WERI-Rb-1 (cell line): ENCODE results near the gene CLOCK.

Source experiments
- DNase-seq: peaks from one replicate; pipeline ENCODE4 v3.0.0-alpha.2; 2020
- H3K27ac ChIP-seq: fragments of 250-450 bp; sonication (Bioruptor Pico); 2 replicates; pipeline ENCODE4 v1.5.1; 2020; ENCODE audit warnings: mild to moderate bottlenecking, moderate library complexity
- H3K27me3 ChIP-seq: fragments of 250-450 bp; sonication (Bioruptor Pico); 2 replicates; pipeline ENCODE4 v1.5.1; 2021; ENCODE audit warnings: mild to moderate bottlenecking, low read depth, moderate library complexity; ENCODE audit not compliant: insufficient read depth, severe bottlenecking
- H3K36me3 ChIP-seq: fragments of 250-450 bp; sonication (Bioruptor Pico); 2 replicates; pipeline ENCODE4 v1.5.1; 2020; ENCODE audit warnings: mild to moderate bottlenecking, moderate library complexity
- H3K4me3 ChIP-seq: 2 replicates; pipeline ENCODE4 v1.5.1; 2011; ENCODE audit warnings: low read depth, mild to moderate bottlenecking, control low read depth, low read length
- H3K9me3 ChIP-seq: fragments of 250-450 bp; sonication (Bioruptor Pico); 2 replicates; pipeline ENCODE4 v1.5.1; 2021; ENCODE audit warnings: mild to moderate bottlenecking, moderate library complexity; ENCODE audit not compliant: severe bottlenecking
- TF ChIP-seq, protein P1 (sequence below): IDR thresholded peaks from 2 replicates; pipeline ENCODE4 v1.5.1; 2011; ENCODE audit warnings: low read depth, mild to moderate bottlenecking, control low read depth, inconsistent platforms, low read length

The CLOCK gene

DNA sequence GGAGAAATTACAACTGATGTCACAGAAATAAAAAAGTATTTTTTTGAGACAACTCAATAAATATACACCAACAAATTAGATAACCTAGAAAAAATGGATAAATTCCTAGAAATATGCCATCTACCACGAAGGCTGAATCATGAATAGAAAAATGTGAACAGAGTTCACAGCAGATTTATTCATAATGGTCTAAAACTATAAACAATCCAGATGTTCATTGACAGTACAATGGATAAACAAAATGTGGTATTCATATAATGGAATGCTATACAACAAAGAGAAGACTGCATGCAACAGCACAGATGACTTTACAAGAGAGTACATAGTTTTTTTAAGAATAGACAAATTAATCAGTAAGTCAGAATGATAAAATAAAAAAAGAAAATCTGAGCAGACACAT is 55.2 kb downstream of the CLOCK start:
- TF ChIP-seq, protein P1, sequence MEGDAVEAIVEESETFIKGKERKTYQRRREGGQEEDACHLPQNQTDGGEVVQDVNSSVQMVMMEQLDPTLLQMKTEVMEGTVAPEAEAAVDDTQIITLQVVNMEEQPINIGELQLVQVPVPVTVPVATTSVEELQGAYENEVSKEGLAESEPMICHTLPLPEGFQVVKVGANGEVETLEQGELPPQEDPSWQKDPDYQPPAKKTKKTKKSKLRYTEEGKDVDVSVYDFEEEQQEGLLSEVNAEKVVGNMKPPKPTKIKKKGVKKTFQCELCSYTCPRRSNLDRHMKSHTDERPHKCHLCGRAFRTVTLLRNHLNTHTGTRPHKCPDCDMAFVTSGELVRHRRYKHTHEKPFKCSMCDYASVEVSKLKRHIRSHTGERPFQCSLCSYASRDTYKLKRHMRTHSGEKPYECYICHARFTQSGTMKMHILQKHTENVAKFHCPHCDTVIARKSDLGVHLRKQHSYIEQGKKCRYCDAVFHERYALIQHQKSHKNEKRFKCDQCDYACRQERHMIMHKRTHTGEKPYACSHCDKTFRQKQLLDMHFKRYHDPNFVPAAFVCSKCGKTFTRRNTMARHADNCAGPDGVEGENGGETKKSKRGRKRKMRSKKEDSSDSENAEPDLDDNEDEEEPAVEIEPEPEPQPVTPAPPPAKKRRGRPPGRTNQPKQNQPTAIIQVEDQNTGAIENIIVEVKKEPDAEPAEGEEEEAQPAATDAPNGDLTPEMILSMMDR, result no peak
- no peak for DNase-seq
- no peak overlapping the region for H3K27ac ChIP-seq
- no peak overlapping the region for H3K4me3 ChIP-seq
- peaks cover 21% of the 10 kb centered on the region for H3K36me3 ChIP-seq
- H3K9me3 ChIP-seq, result no peaks in the 10 kb centered on the region
- H3K27me3 ChIP-seq, result no peaks in the 10 kb centered on the region

DNA sequence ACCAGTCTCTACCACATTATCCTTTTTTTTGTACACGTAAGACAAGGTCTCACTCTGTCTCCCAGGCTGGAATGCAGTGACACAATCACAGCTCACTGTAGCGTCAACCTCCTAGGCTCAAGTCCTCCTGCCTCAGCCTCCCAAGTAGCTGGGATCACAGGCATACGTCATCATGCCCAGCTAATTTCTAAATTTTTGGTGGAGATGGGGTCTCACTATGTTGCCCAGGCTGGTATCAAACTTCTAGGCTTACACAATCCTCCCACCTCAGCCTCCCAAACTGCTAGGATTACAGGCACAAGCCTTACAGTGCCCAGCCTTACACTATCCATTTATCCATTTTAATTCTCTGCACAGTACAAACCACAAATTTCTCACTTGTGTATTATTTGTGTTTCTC is 58.0 kb downstream of the CLOCK start:
- H3K27ac ChIP-seq, result no peak overlapping the region
- no peak for DNase-seq
- peaks cover 21% of the 10 kb centered on the region for H3K36me3 ChIP-seq
- TF ChIP-seq, protein P1, result no peak
- H3K27me3 ChIP-seq, result no peaks in the 10 kb centered on the region
- H3K9me3 ChIP-seq, result no peaks in the 10 kb centered on the region
- H3K4me3 ChIP-seq, result no peak overlapping the region

DNA sequence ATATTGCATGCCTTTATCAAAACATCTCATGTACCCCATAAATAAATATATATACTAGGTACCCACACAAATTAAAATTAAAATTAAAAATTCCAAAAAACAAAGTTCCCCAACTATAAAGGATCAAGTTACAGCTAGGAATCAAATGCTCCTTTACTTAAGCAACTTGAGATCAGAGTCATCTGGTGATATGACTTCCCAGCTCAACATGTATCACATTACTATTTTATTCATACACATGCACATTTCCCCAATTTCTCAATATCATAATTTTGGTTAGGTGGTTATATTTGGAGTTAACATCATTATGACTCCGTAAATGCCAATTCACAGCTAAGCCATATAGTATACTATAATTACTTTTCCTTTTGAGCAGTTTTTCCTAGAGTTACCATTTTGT is 60.9 kb downstream of the CLOCK start:
- Histone ChIP-seq H3K27me3 (no peaks in the 10 kb centered on the region), H3K27ac (no peak overlapping the region), H3K9me3 (no peaks in the 10 kb centered on the region), H3K36me3 (peaks cover 24% of the 10 kb centered on the region), H3K4me3 (no peak overlapping the region)
- TF ChIP-seq, protein P1, result no peak
- DNase-seq, result no peak

DNA sequence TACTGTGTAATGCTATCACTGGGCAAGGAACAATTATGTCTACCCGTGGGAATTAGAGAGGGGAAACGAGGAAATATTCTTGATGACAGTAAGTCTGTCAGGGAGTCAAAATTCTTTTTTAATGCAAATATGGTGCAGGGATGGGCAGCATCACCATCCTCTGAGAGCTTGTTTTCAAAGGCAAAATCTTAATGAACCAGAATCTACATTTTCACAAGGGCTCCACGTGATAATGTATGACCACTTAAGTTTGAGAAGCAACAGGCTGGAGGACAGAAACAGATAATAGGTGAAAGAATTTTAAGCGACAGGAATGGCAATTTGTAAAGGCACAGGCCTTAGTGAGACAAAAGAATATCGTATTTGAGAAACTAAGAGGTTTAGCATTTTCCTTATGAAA is 63.4 kb downstream of the CLOCK start:
- DNase-seq, result no peak
- Histone ChIP-seq H3K36me3 (peaks cover 15% of the 10 kb centered on the region), H3K27me3 (no peaks in the 10 kb centered on the region), H3K4me3 (no peak overlapping the region), H3K9me3 (no peaks in the 10 kb centered on the region), H3K27ac (no peak overlapping the region)
- TF ChIP-seq, protein P1, result no peak

DNA sequence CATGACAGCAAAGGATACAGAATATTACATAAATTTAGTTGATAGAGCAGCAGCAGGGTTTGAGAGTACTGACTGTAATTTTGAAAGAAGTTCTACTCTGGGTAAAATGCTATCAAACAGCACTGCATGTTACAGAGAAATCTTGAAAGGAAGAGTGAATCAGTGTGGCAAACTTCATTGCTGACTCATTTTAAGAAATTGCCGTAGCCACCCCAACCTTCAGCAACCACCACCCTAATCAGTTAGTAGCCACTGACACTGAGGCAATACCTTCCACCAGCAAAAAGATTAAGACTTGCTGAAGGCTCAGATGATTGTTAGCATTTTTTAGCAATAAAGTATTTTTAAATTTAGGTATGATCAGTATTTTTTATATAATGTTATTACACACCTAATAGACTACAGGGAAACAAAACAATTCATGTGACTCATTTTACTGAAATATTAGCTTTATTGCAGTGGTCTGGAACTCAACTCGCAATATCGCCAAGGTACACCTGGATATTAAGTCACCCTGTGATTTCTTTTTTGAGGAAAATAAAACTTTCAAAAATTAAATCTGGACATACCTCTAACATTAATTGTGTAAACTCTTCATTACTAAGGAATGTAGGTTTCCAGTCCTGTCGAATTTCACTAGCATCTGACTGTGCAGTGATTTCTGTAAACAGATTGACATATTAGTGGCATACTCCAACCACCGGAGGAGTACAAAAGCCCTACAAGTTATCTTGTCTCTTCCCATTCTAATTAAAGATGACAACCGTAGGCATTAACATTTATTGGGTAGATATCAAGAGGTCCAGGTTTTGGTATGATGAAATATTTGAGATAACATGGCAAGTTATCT is 71.1 kb downstream of the CLOCK start:
- H3K27ac ChIP-seq, result no peak overlapping the region
- H3K36me3 ChIP-seq, result peaks cover 32% of the 10 kb centered on the region
- TF ChIP-seq, protein P1, result no peak
- no peak overlapping the region for H3K4me3 ChIP-seq
- H3K9me3 ChIP-seq, result no peaks in the 10 kb centered on the region
- no peak for DNase-seq
- no peaks in the 10 kb centered on the region for H3K27me3 ChIP-seq

DNA sequence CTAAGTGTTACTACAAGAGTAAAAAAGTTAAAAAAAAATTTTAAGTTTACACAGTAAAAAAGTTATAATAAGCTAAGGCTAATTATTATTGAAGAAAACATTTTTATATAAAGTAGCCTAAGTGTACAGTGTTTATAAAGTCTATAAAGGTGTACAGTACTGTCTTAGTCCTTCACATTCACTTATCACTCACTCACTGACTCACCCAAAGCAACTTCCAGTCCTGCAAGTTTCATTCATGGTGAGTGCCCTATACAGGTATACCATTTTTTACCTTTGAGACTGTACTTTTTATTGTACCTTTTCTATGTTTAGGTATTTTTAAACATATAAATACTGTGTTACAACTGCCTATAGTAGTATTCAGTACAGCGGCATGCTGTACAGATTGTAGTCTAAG is 76.7 kb downstream of the CLOCK start:
- TF ChIP-seq, protein P1, result no peak
- H3K27ac ChIP-seq, result no peak overlapping the region
- DNase-seq, result no peak
- no peak overlapping the region for H3K4me3 ChIP-seq
- H3K36me3 ChIP-seq, result peaks cover 16% of the 10 kb centered on the region
- no peaks in the 10 kb centered on the region for H3K9me3 ChIP-seq
- no peaks in the 10 kb centered on the region for H3K27me3 ChIP-seq
